Right lobe of liver (tissue), 6 donors: ENCODE results near the gene MAPKAPK3. TPM values are rescaled to one million over a fixed set of nuclear protein-coding genes. Genes with fewer than 3 reads are reported as not detected.
A peak's percentile ranks its signal among the peaks of the same experiment; 100 is the strongest.

ENCODE experiments used
- ATAC-seq, 4 donors: fragments of 200-7000 bp; cut with Tn5 transposase; one replicate each; pipeline ENCODE4 v1.9.1; 2020; ENCODE audit warnings: mild to moderate bottlenecking in 4 of 4, moderate library complexity in 4 of 4
- DNase-seq, 3 donors: peaks; one replicate each; pipeline ENCODE4 v3.0.0-alpha.2; 2020
- H3K27ac ChIP-seq, 3 donors: fragments of 200-600 bp; one replicate each; pipeline ENCODE4 v1.8.0; 2022
- H3K27me3 ChIP-seq, 2 donors: fragments of 200-600 bp; one replicate each; pipeline ENCODE4 v1.8.0; 2022
- H3K36me3 ChIP-seq, 4 donors: fragments of 200-600 bp; sonication (generic) in 1 of 4; one replicate each; pipeline versions ENCODE4 v1.5.1 to v1.8.0; 2017 to 2022; ENCODE audit warnings: control low read depth in 1 of 4
- H3K4me1 ChIP-seq, 4 donors: fragments of 200-600 bp; sonication (generic) in 1 of 4; one replicate each; pipeline versions ENCODE4 v1.5.1 to v1.8.0; 2017 to 2022; ENCODE audit warnings: control low read depth in 1 of 4
- H3K4me3 ChIP-seq, 3 donors: fragments of 200-600 bp; one replicate each; pipeline ENCODE4 v1.8.0; 2022
- H3K9me3 ChIP-seq, 4 donors: fragments of 200-600 bp; sonication (generic) in 1 of 4; one replicate each; pipeline versions ENCODE4 v1.5.1 to v1.8.0; 2017 to 2022; ENCODE audit warnings: control low read depth in 1 of 4
- CTCF ChIP-seq, 4 donors: fragments of 200-600 bp in 3 of 4; fragments of 450-650 bp in 1 of 4; IDR thresholded peaks; one replicate each; pipeline versions ENCODE4 v1.5.1 to v1.8.0; 2016 to 2022; ENCODE audit warnings: antibody characterized with exemption in 4 of 4, mild to moderate bottlenecking in 2 of 4
- POLR2A ChIP-seq: fragments of 450-650 bp; IDR thresholded peaks from one replicate; pipeline ENCODE4 v1.6.1; 2017; ENCODE audit warnings: antibody characterized with exemption, mild to moderate bottlenecking
- WGBS: methylation state at CpG from one replicate; pipeline ENCODE4 v1.1.6; 2018; ENCODE audit warnings: low coverage, low lambda C conversion rate; ENCODE audit not compliant: insufficient coverage; ENCODE audit errors: missing lambda C conversion rate; 5-methylcytosine and 5-hydroxymethylcytosine counted together
- intact Hi-C, 2 donors: fragments of 100-400 bp; cut with DNase I; formaldehyde crosslinking; loops; one replicate each; pipeline versions ENCODE4 v1.11.2 to v1.14.1; 2022
- total RNA-seq, 6 experiments: library from RNA; depleted of rRNA in 2 of 6; stranded (reverse); fragments of >200 nt in 2 of 6; fragmentation: NEBNext Ultra II Directional in 3 of 6; extraction: Animal tissue kit (Norgen Biotek cat#: 25700) in 3 of 6; gene quantifications; one replicate each; pipeline versions ENCODE4 v1.1.0 to v1.2.4, GENCODE V29; 2016 to 2023
- donor health status: DM: no; HTN: yes; CAD: no.
- donor health status: DM: no; HTN: no; CAD: no.
- donor health status: DM: no; HTN: no; CAD: no.
- donor health status: DM: no; HTN: yes; CAD: no.
- donor health status: DM: no; HTN: yes; CAD: no.

Gene MAPKAPK3
- total RNA-seq, 6 experiments from 2014 or later: 16.6 to 21.4 (median 18.6) TPM

- ATAC-seq: no peak
- no peak for TF ChIP-seq POLR2A
- no peak for TF ChIP-seq CTCF (IDR thresholded peaks at IDR 0.05)
- Histone ChIP-seq H3K27me3 (no peaks in the 10 kb centered on the region), H3K27ac (no peak overlapping the region), H3K4me3 (no peak overlapping the region), H3K36me3 (no peaks in the 10 kb centered on the region), H3K4me1 (no peaks in the 10 kb centered on the region), H3K9me3 (no peaks in the 10 kb centered on the region)
- 69% methylated on average over 3 of the region's 7 CpGs for WGBS
- DNase-seq: no peak
- intact Hi-C loops: no loop called here
Observed at GRCh38 chr3:50651920-50652529, 35.1 kb downstream of the MAPKAPK3 start.

- no peaks in the 10 kb centered on the region for H3K4me1 ChIP-seq
- no peak for DNase-seq
- peak; percentile 51 to 66 (median 64) for ATAC-seq
- no peaks in the 10 kb centered on the region for H3K27me3 ChIP-seq
- no peak overlapping the region for H3K4me3 ChIP-seq
- H3K27ac ChIP-seq: no peak overlapping the region
- H3K9me3 ChIP-seq: no peaks in the 10 kb centered on the region
- intact Hi-C loops: no loop called here
- no peak for TF ChIP-seq POLR2A
- TF ChIP-seq CTCF (IDR thresholded peaks at IDR 0.05): peak; percentile 28 to 51 (median 32)
- 83% methylated on average over 1 of the region's 2 CpGs for WGBS
- H3K36me3 ChIP-seq: no peaks in the 10 kb centered on the region
Observed at GRCh38 chr3:50652709-50653108, 35.8 kb downstream of the MAPKAPK3 start.

- DNase-seq: no peak
- no peaks in the 10 kb centered on the region for H3K4me1 ChIP-seq
- H3K27ac ChIP-seq: no peak overlapping the region
- no peak overlapping the region for H3K4me3 ChIP-seq
- H3K36me3 ChIP-seq: no peaks in the 10 kb centered on the region
- ATAC-seq: no peak
- intact Hi-C loops: no loop called here
- whole genome bisulfite sequencing: 38% methylated on average over 1 of the region's 3 CpGs
- H3K9me3 ChIP-seq: no peaks in the 10 kb centered on the region
- TF ChIP-seq POLR2A: no peak
- H3K27me3 ChIP-seq: no peaks in the 10 kb centered on the region
Observed at GRCh38 chr3:50653937-50654595, 37.1 kb downstream of the MAPKAPK3 start.

GRCh38 chr3:50655009-50655830, 38.3 kb downstream of the MAPKAPK3 start:
- Histone ChIP-seq H3K36me3 (no peaks in the 10 kb centered on the region), H3K27me3 (no peaks in the 10 kb centered on the region), H3K27ac (no peak overlapping the region), H3K4me1 (no peaks in the 10 kb centered on the region), H3K4me3 (no peak overlapping the region), H3K9me3 (no peaks in the 10 kb centered on the region)
- TF ChIP-seq POLR2A (no peak), CTCF (IDR thresholded peaks at IDR 0.05) (no peak)
- WGBS: 58% methylated on average over 2 of the region's 3 CpGs
- ATAC-seq (no peak), DNase-seq (no peak)
- intact Hi-C loops: no loop called here
